K562 (cell line): ENCODE data around the gene TCF25. TPM values are rescaled to one million over a fixed set of nuclear protein-coding genes. Genes with fewer than 3 reads are reported as not detected.

Experiments used
- BCLAF1 ChIP-seq, 2 experiments: fragments of 450-650 bp in 1 of 2; IDR thresholded peaks; 2 replicates each; pipeline ENCODE4 v1.6.1; 2011 to 2017; ENCODE audit warnings: low read depth in 2 of 2, antibody characterized with exemption in 1 of 2, borderline replicate concordance in 1 of 2, low read length in 1 of 2, mild to moderate bottlenecking in 1 of 2, mixed read lengths in 1 of 2; ENCODE audit not compliant: control insufficient read depth in 1 of 2
- CREB5 ChIP-seq: fragments of 250-450 bp; sonication (Bioruptor Pico); IDR thresholded peaks from 2 replicates; pipeline ENCODE4 v1.5.0; 2020; ENCODE audit warnings: mild to moderate bottlenecking
- GTF2E2 ChIP-seq: fragments of 200-800 bp; sonication (Bioruptor generic); IDR thresholded peaks from 2 replicates; pipeline ENCODE4 v1.6.1; 2016; ENCODE audit warnings: missing genetic modification characterization, missing compliant biosample characterization
- HMG20A ChIP-seq: fragments of 450-650 bp; formaldehyde crosslinking; conservative IDR thresholded peaks from 2 replicates; pipeline ENCODE4 v1.4.0; 2020; ENCODE audit warnings: mild to moderate bottlenecking, mixed read lengths
- ILK ChIP-seq: fragments of 450-650 bp; IDR thresholded peaks from 2 replicates; pipeline ENCODE4 v1.6.1; 2016; ENCODE audit warnings: missing genetic modification characterization, low read depth, mild to moderate bottlenecking, missing compliant biosample characterization, moderate library complexity, borderline replicate concordance
- MCM5 ChIP-seq: fragments of 450-650 bp; IDR thresholded peaks from 2 replicates; pipeline ENCODE4 v1.6.1; 2016; ENCODE audit warnings: low read depth
- PHB ChIP-seq: fragments of 250-450 bp; sonication (Bioruptor Pico); IDR thresholded peaks from 2 replicates; pipeline ENCODE4 v1.5.0; 2021
- PTRF ChIP-seq: fragments of 450-650 bp; IDR thresholded peaks from 2 replicates; pipeline ENCODE4 v1.6.1; 2016; ENCODE audit warnings: mild to moderate bottlenecking, missing genetic modification characterization, missing compliant biosample characterization
- RBM17 ChIP-seq: fragments of 200-400 bp; formaldehyde crosslinking; IDR thresholded peaks from 2 replicates; pipeline ENCODE4 v1.6.1; 2017; ENCODE audit warnings: low read depth, mild to moderate bottlenecking, low read length, borderline replicate concordance
- SAFB ChIP-seq: fragments of 200-400 bp; formaldehyde crosslinking; IDR thresholded peaks from 2 replicates; pipeline ENCODE4 v1.6.1; 2017; ENCODE audit warnings: low read depth, low read length, borderline replicate concordance
- SNAPC5 ChIP-seq: fragments of 250-450 bp; sonication (Bioruptor Pico); IDR thresholded peaks from 2 replicates; pipeline ENCODE4 v1.8.0; 2021; ENCODE audit warnings: moderate library complexity, mild to moderate bottlenecking, inconsistent platforms
- TFAP4 ChIP-seq: sonication (generic); formaldehyde crosslinking; IDR thresholded peaks from 2 replicates; pipeline ENCODE4 v1.8.0; 2022; ENCODE audit warnings: missing genetic modification reagents, mild to moderate bottlenecking, moderate library complexity, borderline replicate concordance
- THRAP3 ChIP-seq: fragments of 450-650 bp; IDR thresholded peaks from 2 replicates; pipeline ENCODE4 v1.6.1; 2016; ENCODE audit warnings: mild to moderate bottlenecking, inconsistent platforms, borderline replicate concordance
- ZNF133 ChIP-seq: fragments of 250-450 bp; sonication (Bioruptor Pico); IDR thresholded peaks from 2 replicates; pipeline ENCODE4 v1.4.0; 2020; ENCODE audit warnings: mild to moderate bottlenecking
- ZNF134 ChIP-seq: fragments of 250-450 bp; sonication (Bioruptor Pico); conservative IDR thresholded peaks from 2 replicates; pipeline ENCODE4 v1.4.0; 2020
- ZNF174 ChIP-seq: fragments of 250-450 bp; sonication (Bioruptor Pico); IDR thresholded peaks from 2 replicates; pipeline ENCODE4 v1.4.0; 2020; ENCODE audit warnings: mild to moderate bottlenecking
- ZNF347 ChIP-seq: fragments of 450-650 bp; formaldehyde crosslinking; IDR thresholded peaks from 2 replicates; pipeline ENCODE4 v1.4.0; 2020; ENCODE audit warnings: low read depth, mild to moderate bottlenecking, moderate library complexity
- ZNF507 ChIP-seq: conservative IDR thresholded peaks from 2 replicates; pipeline ENCODE4 v1.6.1; 2017; ENCODE audit warnings: missing genetic modification characterization, missing compliant biosample characterization
- ZNF518B ChIP-seq: fragments of 250-450 bp; sonication (Bioruptor Pico); IDR thresholded peaks from 2 replicates; pipeline ENCODE4 v1.5.0; 2021; ENCODE audit warnings: mild to moderate bottlenecking, moderate library complexity
- ZNF780A ChIP-seq: fragments of 250-450 bp; sonication (Bioruptor Pico); IDR thresholded peaks from 2 replicates; pipeline ENCODE4 v1.5.0; 2021; ENCODE audit warnings: mild to moderate bottlenecking
- polyA plus RNA-seq, 8 experiments: library from polyadenylated mRNA; depleted of rRNA in 4 of 8; stranded (reverse) in 5 of 8; unstranded in 3 of 8; fragments of >200 nt; fragmentation: Nextera tagmentation in 2 of 8; fragmentation: Illumina TruSeq in 1 of 8; extraction: Ambion mirVana in 2 of 8; extraction: Trizol in 1 of 8; gene quantifications; 2 replicates each; pipeline versions ENCODE4 v1.2.1 to v1.2.3, GENCODE V29; 2011 to 2014; ENCODE audit warnings: inconsistent platforms in 1 of 8, missing spikeins in 1 of 8
- total RNA-seq, 7 experiments: library from RNA; depleted of rRNA in 6 of 7; stranded (reverse); fragments of >200 nt in 6 of 7; fragmentation: Illumina TruSeq in 2 of 7; extraction: Trizol in 2 of 7; gene quantifications; 2 replicates each; pipeline versions ENCODE4 v1.2.1 to v1.2.3, GENCODE V29; 2011 to 2021; ENCODE audit warnings: low replicate concordance in 1 of 7

TCF25 gene
- total and polyA plus RNA-seq, 9 of the 15 experiments (the other 6 are each of a cell fraction or from before 2014, with no cell fraction given) = 9.0 to 154 (median 83.8) TPM

- TF ChIP-seq ZNF347 (CRISPR knock-in tag) = no peak
- no peak for TF ChIP-seq SNAPC5
- no peak for TF ChIP-seq ZNF134 (CRISPR knock-in tag)
- no peak for TF ChIP-seq THRAP3
- no peak for TF ChIP-seq MCM5
- no peak for TF ChIP-seq ZNF780A (CRISPR knock-in tag)
- no peak for TF ChIP-seq GTF2E2
- TF ChIP-seq TFAP4 = peak; percentile 57; the same call in 1 of the 2 replicates
- TF ChIP-seq ILK (tag) = no peak
- TF ChIP-seq CREB5 = no peak
- no peak for TF ChIP-seq SAFB
- no peak for TF ChIP-seq PTRF (tag)
- TF ChIP-seq BCLAF1 (IDR thresholded peaks at IDR 0.05; ENCODE audit: borderline replicate concordance in 1 of 2, control insufficient read depth in 1 of 2, low read depth in 2 of 2, low read length in 1 of 2) = no peak
- no peak for TF ChIP-seq ZNF507 (tag)
- TF ChIP-seq ZNF133 = no peak
- no peak for TF ChIP-seq ZNF518B (CRISPR knock-in tag)
- TF ChIP-seq PHB (CRISPR knock-in tag) = no peak
- TF ChIP-seq ZNF174 (CRISPR knock-in tag) = no peak
- no peak for TF ChIP-seq RBM17
- no peak for TF ChIP-seq HMG20A (CRISPR knock-in tag)
Measured at GRCh38 chr16:89917773-89918452, 44.5 kb downstream of the TCF25 start (continued).
